Measurements from ENCODE around the gene OPN4. TPM values are rescaled to one million over a fixed set of nuclear protein-coding genes. Genes with fewer than 3 reads are reported as not detected.
A peak's percentile ranks its signal among the peaks of the same experiment; 100 is the strongest.

Gene OPN4
- polyA plus RNA-seq, 1 of the 3 experiments (the other 2 are of a cell fraction), result 0.03 TPM

DNA sequence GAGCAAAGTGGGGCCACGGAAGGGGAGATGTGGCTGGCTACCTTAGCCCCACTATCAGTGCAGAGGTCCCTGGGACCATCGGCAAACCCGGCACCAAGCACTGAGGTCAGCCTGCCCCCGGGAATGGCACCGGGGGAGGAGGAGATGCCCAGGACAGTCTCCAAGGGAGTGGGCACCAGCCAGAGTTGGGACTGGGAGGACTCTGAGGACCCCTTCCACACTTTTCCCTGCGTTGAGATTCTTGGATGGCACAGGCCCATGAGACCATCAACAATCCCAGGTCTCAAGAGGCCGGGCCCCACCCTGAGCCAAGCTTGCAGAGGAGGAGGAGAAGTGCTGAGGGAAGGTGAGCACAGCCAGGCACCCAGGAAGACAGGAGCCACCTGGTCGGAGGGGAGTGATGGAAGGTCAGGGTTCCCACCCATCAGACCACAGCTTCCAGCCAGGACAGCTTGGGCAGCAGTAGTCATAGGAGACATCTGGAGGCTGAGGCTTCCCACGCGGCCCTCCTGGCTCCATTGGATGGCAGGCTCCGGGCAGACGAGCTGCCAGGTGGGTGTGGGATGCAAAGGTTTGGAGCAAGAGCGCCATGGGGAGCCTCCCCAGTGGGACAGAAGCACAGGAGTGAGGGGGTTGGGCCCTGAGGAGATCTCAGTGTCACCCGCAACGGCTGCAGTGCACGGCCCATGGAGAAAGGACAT, 2.6 kb upstream of the OPN4 start:
- WGBS (ENCODE audit: low lambda C conversion rate), result 84% methylated on average over 7 of the region's 16 CpGs
- Histone ChIP-seq H3K9ac (no peak overlapping the region), H3K9me2 (no peaks in the 10 kb centered on the region), H3K4me2 (no peak overlapping the region), H3F3A (replicated peaks; ENCODE audit: insufficient read depth) (peaks cover 11% of the 10 kb centered on the region), H4K20me1 (ENCODE audit: insufficient read depth) (no peaks in the 10 kb centered on the region), H3K4me1 (ENCODE audit: control insufficient read depth in 1 of 2, insufficient read depth in 2 of 2, low read depth in 1 of 2, low read length in 1 of 2) (peaks cover 11 to 23% of the 10 kb centered on the region in 2 experiments), H3K36me3 (replicated peaks in 1 of 2; ENCODE audit: control insufficient read depth in 1 of 2, insufficient read depth in 2 of 2, low read length in 1 of 2) (no peaks in the 10 kb centered on the region), H3K79me2 (ENCODE audit: insufficient read depth) (no peaks in the 10 kb centered on the region), H3K27me3 (ENCODE audit: insufficient read depth) (no peaks in the 10 kb centered on the region), H3K4me3 (ENCODE audit: low read depth in 2 of 2, low read length in 1 of 2) (no peak overlapping the region), H3K27ac (ENCODE audit: low read depth in 2 of 2, low read length in 1 of 2) (no peak overlapping the region), H3K9me3 (no peaks in the 10 kb centered on the region), H2AFZ (ENCODE audit: low read depth) (no peak overlapping the region)
- ChIA-PET POLR2A (no interaction called here), CTCF (interaction anchor here (1.9 kb wide), 1 partner anchor 10 kb away, joined by 6 read pairs; no protein-coding TSS in a partner anchor)
- no peak for TF ChIP-seq NRF1 (IDR thresholded peaks at IDR 0.05; ENCODE audit: low read depth, low read length)
- no peak for TF ChIP-seq MXI1 (IDR thresholded peaks at IDR 0.05; ENCODE audit: low read depth, low read length)
- TF ChIP-seq, protein P1, sequence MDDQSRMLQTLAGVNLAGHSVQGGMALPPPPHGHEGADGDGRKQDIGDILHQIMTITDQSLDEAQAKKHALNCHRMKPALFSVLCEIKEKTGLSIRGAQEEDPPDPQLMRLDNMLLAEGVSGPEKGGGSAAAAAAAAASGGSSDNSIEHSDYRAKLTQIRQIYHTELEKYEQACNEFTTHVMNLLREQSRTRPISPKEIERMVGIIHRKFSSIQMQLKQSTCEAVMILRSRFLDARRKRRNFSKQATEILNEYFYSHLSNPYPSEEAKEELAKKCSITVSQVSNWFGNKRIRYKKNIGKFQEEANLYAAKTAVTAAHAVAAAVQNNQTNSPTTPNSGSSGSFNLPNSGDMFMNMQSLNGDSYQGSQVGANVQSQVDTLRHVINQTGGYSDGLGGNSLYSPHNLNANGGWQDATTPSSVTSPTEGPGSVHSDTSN (IDR thresholded peaks at IDR 0.05), result no peak
- TF ChIP-seq FOXM1 (IDR thresholded peaks at IDR 0.05; ENCODE audit: low read depth), result no peak
- no peak for TF ChIP-seq RFX5 (IDR thresholded peaks at IDR 0.05; ENCODE audit: low read length)
- TF ChIP-seq GABPA (IDR thresholded peaks at IDR 0.05; ENCODE audit: low read depth), result no peak
- no peak for TF ChIP-seq RCOR1 (IDR thresholded peaks at IDR 0.05; ENCODE audit: low read length)
- no peak for TF ChIP-seq NFIC (IDR thresholded peaks at IDR 0.05; ENCODE audit: borderline replicate concordance)
- no peak for TF ChIP-seq JUND (IDR thresholded peaks at IDR 0.05)
- no peak for TF ChIP-seq EP300 (IDR thresholded peaks at IDR 0.05; ENCODE audit: borderline replicate concordance in 1 of 2, low read depth in 1 of 2, low read length in 1 of 2)
- no peak for TF ChIP-seq GATA2 (CRISPR knock-in tag; IDR thresholded peaks at IDR 0.05)
- TF ChIP-seq, protein P2, sequence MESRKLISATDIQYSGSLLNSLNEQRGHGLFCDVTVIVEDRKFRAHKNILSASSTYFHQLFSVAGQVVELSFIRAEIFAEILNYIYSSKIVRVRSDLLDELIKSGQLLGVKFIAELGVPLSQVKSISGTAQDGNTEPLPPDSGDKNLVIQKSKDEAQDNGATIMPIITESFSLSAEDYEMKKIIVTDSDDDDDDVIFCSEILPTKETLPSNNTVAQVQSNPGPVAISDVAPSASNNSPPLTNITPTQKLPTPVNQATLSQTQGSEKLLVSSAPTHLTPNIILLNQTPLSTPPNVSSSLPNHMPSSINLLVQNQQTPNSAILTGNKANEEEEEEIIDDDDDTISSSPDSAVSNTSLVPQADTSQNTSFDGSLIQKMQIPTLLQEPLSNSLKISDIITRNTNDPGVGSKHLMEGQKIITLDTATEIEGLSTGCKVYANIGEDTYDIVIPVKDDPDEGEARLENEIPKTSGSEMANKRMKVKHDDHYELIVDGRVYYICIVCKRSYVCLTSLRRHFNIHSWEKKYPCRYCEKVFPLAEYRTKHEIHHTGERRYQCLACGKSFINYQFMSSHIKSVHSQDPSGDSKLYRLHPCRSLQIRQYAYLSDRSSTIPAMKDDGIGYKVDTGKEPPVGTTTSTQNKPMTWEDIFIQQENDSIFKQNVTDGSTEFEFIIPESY (IDR thresholded peaks at IDR 0.05; ENCODE audit: borderline replicate concordance, low read depth), result no peak
- TF ChIP-seq, protein P3, sequence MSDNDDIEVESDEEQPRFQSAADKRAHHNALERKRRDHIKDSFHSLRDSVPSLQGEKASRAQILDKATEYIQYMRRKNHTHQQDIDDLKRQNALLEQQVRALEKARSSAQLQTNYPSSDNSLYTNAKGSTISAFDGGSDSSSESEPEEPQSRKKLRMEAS (IDR thresholded peaks at IDR 0.05; ENCODE audit: low read depth), result no peak
- no peak for TF ChIP-seq RXRA (IDR thresholded peaks at IDR 0.05; ENCODE audit: borderline replicate concordance, low read depth)
- no peak for TF ChIP-seq SIN3A (IDR thresholded peaks at IDR 0.05; ENCODE audit: borderline replicate concordance, low read depth, low read length)
- TF ChIP-seq YY1 (IDR thresholded peaks at IDR 0.05; ENCODE audit: low read depth), result no peak
- no peak for TF ChIP-seq FOSL2 (IDR thresholded peaks at IDR 0.05; ENCODE audit: borderline replicate concordance, low read depth)
- no peak for TF ChIP-seq TCF12 (IDR thresholded peaks at IDR 0.05)
- no peak for TF ChIP-seq SMC3 (IDR thresholded peaks at IDR 0.05; ENCODE audit: low read depth, low read length)
- peak; percentile 13 for DNase-seq
